Measurements from ENCODE around the gene EGF. TPM values are rescaled to one million over a fixed set of nuclear protein-coding genes. Genes with fewer than 3 reads are reported as not detected.

Gene EGF
- total RNA-seq, 3 donors from 2014 or later (not counting 1 experiment from before 2014, with no cell fraction given): 0.48 to 1.2 (median 1.1) TPM

- H3K4me1 Mint-ChIP-seq: no peaks in the 10 kb centered on the region
- no peak overlapping the region for H3K4me3 ChIP-seq (ENCODE audit: low read length)
- H3K27me3 ChIP-seq (ENCODE audit: control insufficient read depth, insufficient read depth, low read length): no peaks in the 10 kb centered on the region
- no peaks in the 10 kb centered on the region for H3K36me3 ChIP-seq (ENCODE audit: control insufficient read depth, insufficient read depth, low read length)
- H3K4me3 Mint-ChIP-seq: no peak overlapping the region
- no peaks in the 10 kb centered on the region for H3K4me1 ChIP-seq (ENCODE audit: control insufficient read depth, insufficient read depth, low read length)
- H3K27me3 Mint-ChIP-seq (ENCODE audit: low read depth in 2 of 2): peaks cover 0 to 3% of the 10 kb centered on the region in 2 donors
- intact Hi-C loops (cut with micrococcal nuclease): no loop called here
- H3K36me3 Mint-ChIP-seq: no peaks in the 10 kb centered on the region
- no peak overlapping the region for H3K27ac ChIP-seq (ENCODE audit: low read length)
- DNase-seq: no peak
- no peaks in the 10 kb centered on the region for H3K9me3 Mint-ChIP-seq
- no peaks in the 10 kb centered on the region for H3K9me3 ChIP-seq (ENCODE audit: control insufficient read depth, insufficient read depth, low read length)
- no peak overlapping the region for H3K27ac Mint-ChIP-seq
- no peak for ATAC-seq
- no CpG with 5 or more reads among the region's 2 CpGs for WGBS (ENCODE audit: insufficient coverage)
- TF ChIP-seq, protein P1, sequence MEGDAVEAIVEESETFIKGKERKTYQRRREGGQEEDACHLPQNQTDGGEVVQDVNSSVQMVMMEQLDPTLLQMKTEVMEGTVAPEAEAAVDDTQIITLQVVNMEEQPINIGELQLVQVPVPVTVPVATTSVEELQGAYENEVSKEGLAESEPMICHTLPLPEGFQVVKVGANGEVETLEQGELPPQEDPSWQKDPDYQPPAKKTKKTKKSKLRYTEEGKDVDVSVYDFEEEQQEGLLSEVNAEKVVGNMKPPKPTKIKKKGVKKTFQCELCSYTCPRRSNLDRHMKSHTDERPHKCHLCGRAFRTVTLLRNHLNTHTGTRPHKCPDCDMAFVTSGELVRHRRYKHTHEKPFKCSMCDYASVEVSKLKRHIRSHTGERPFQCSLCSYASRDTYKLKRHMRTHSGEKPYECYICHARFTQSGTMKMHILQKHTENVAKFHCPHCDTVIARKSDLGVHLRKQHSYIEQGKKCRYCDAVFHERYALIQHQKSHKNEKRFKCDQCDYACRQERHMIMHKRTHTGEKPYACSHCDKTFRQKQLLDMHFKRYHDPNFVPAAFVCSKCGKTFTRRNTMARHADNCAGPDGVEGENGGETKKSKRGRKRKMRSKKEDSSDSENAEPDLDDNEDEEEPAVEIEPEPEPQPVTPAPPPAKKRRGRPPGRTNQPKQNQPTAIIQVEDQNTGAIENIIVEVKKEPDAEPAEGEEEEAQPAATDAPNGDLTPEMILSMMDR (IDR thresholded peaks at IDR 0.05): no peak
These were observed 31.9 kb downstream of the EGF start for GRCh38 chr4:109944591-109944990.

- Histone ChIP-seq H3K27ac (ENCODE audit: low read length) (no peak overlapping the region), H3K4me3 (ENCODE audit: low read length) (no peak overlapping the region), H3K36me3 (ENCODE audit: control insufficient read depth, insufficient read depth, low read length) (no peaks in the 10 kb centered on the region), H3K9me3 (ENCODE audit: control insufficient read depth, insufficient read depth, low read length) (no peaks in the 10 kb centered on the region), H3K27me3 (ENCODE audit: control insufficient read depth, insufficient read depth, low read length) (no peaks in the 10 kb centered on the region), H3K4me1 (ENCODE audit: control insufficient read depth, insufficient read depth, low read length) (no peaks in the 10 kb centered on the region)
- intact Hi-C loops (cut with micrococcal nuclease): no loop called here
- no peaks in the 10 kb centered on the region for H3K9me3 Mint-ChIP-seq
- peaks cover 0 to 3% of the 10 kb centered on the region in 2 donors for H3K27me3 Mint-ChIP-seq (ENCODE audit: low read depth in 2 of 2)
- no peak overlapping the region for H3K27ac Mint-ChIP-seq
- WGBS (ENCODE audit: insufficient coverage): 79% methylated on average over 3 of the region's 4 CpGs
- no peak overlapping the region for H3K4me3 Mint-ChIP-seq
- no peaks in the 10 kb centered on the region for H3K36me3 Mint-ChIP-seq
- ATAC-seq (no peak), DNase-seq (no peak)
- TF ChIP-seq, protein P1 (IDR thresholded peaks at IDR 0.05): no peak
- H3K4me1 Mint-ChIP-seq: no peaks in the 10 kb centered on the region
These were observed 32.4 kb downstream of the EGF start for GRCh38 chr4:109945056-109945455.

DNA sequence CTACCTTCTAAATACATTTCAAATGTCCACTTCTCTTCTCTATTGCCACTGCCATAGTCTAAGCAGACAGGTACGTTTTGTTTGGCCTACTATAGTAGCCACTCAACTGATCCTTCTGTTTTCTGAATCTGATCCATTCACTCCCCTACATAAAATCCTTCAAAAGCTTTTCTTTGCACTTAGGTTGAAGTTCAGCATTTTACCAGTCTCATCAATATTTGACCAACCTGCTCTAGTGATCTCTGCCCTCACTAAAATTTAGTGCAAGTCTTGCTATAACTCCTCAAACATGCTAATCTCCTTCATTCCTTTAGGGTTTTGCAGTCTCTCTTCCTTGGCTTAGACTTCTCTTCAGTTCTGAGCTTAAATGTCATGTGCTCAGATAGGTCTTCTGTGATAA is 33.4 kb downstream of the EGF start:
- intact Hi-C loops (cut with micrococcal nuclease): no loop called here
- 79% methylated on average over 1 of the region's 1 CpG for WGBS (ENCODE audit: insufficient coverage)
- no peaks in the 10 kb centered on the region for H3K4me1 ChIP-seq (ENCODE audit: control insufficient read depth, insufficient read depth, low read length)

GRCh38 chr4:109947457-109947856 is 34.8 kb downstream of the EGF start:
- TF ChIP-seq, protein P1 (IDR thresholded peaks at IDR 0.05): no peak
- Histone ChIP-seq H3K4me3 (ENCODE audit: low read length) (no peak overlapping the region), H3K27ac (ENCODE audit: low read length) (no peak overlapping the region), H3K9me3 (ENCODE audit: control insufficient read depth, insufficient read depth, low read length) (no peaks in the 10 kb centered on the region), H3K27me3 (ENCODE audit: control insufficient read depth, insufficient read depth, low read length) (no peaks in the 10 kb centered on the region), H3K4me1 (ENCODE audit: control insufficient read depth, insufficient read depth, low read length) (no peaks in the 10 kb centered on the region), H3K36me3 (ENCODE audit: control insufficient read depth, insufficient read depth, low read length) (no peaks in the 10 kb centered on the region)
- DNase-seq: no peak
- peak in 1 of 3 donors; percentile 10 for ATAC-seq
- intact Hi-C loops (cut with micrococcal nuclease): no loop called here
- Mint-ChIP-seq H3K27me3 (ENCODE audit: low read depth in 2 of 2) (peaks cover 0 to 5% of the 10 kb centered on the region in 2 donors), H3K4me3 (no peak overlapping the region), H3K27ac (no peak overlapping the region), H3K9me3 (no peaks in the 10 kb centered on the region), H3K4me1 (no peaks in the 10 kb centered on the region), H3K36me3 (no peaks in the 10 kb centered on the region)
- WGBS (ENCODE audit: insufficient coverage): no CpG with 5 or more reads among the region's 1 CpG

More for the DNA sequence above, 33.4 kb downstream of the EGF start:
- Histone ChIP-seq H3K27me3 (ENCODE audit: control insufficient read depth, insufficient read depth, low read length) (no peaks in the 10 kb centered on the region), H3K9me3 (ENCODE audit: control insufficient read depth, insufficient read depth, low read length) (no peaks in the 10 kb centered on the region), H3K36me3 (ENCODE audit: control insufficient read depth, insufficient read depth, low read length) (no peaks in the 10 kb centered on the region), H3K27ac (ENCODE audit: low read length) (no peak overlapping the region), H3K4me3 (ENCODE audit: low read length) (no peak overlapping the region)
- ATAC-seq: no peak
- peaks cover 0 to 3% of the 10 kb centered on the region in 2 donors for H3K27me3 Mint-ChIP-seq (ENCODE audit: low read depth in 2 of 2)
- H3K4me1 Mint-ChIP-seq: no peaks in the 10 kb centered on the region
- no peak for DNase-seq
- TF ChIP-seq, protein P1 (IDR thresholded peaks at IDR 0.05): no peak
- H3K36me3 Mint-ChIP-seq: no peaks in the 10 kb centered on the region
- no peak overlapping the region for H3K4me3 Mint-ChIP-seq
- no peaks in the 10 kb centered on the region for H3K9me3 Mint-ChIP-seq
- no peak overlapping the region for H3K27ac Mint-ChIP-seq
